Neural progenitor cell (in vitro differentiated cells): Measurements from ENCODE around the gene CCDC134. TPM values are rescaled to one million over a fixed set of nuclear protein-coding genes. Genes with fewer than 3 reads are reported as not detected.
A peak's percentile ranks its signal among the peaks of the same experiment; 100 is the strongest.

ENCODE experiments used
- DNase-seq: peaks from one replicate; pipeline ENCODE4 v3.0.0-alpha.2; 2016; ENCODE audit warnings: low spot score
- H2AFZ ChIP-seq: fragments of 200-600 bp; sonication (generic); replicated peaks from 2 replicates; pipeline ENCODE4 v1.6.1; 2016; ENCODE audit warnings: antibody characterized with exemption
- H3F3A ChIP-seq: fragments of 200-600 bp; sonication (generic); 2 replicates; pipeline ENCODE4 v1.6.1; 2016; ENCODE audit warnings: antibody characterized with exemption, low read depth
- H3K27ac ChIP-seq: fragments of 200-600 bp; sonication (generic); 2 replicates; pipeline ENCODE4 v1.5.1; 2016; ENCODE audit warnings: mild to moderate bottlenecking
- H3K27me3 ChIP-seq: fragments of 200-600 bp; sonication (generic); 2 replicates; pipeline ENCODE4 v1.6.1; 2016; ENCODE audit warnings: mild to moderate bottlenecking, moderate library complexity
- H3K36me3 ChIP-seq: fragments of 200-600 bp; sonication (generic); 2 replicates; pipeline ENCODE4 v1.5.1; 2016
- H3K4me1 ChIP-seq: fragments of 200-600 bp; sonication (generic); 2 replicates; pipeline ENCODE4 v1.6.1; 2016; ENCODE audit warnings: mixed run types
- H3K4me2 ChIP-seq: fragments of 200-600 bp; sonication (generic); 2 replicates; pipeline ENCODE4 v1.6.1; 2016
- H3K4me3 ChIP-seq: fragments of 200-600 bp; sonication (generic); 2 replicates; pipeline ENCODE4 v1.5.1; 2016
- H3K79me2 ChIP-seq: fragments of 200-600 bp; sonication (generic); 2 replicates; pipeline ENCODE4 v1.6.1; 2016; ENCODE audit warnings: low read depth
- H3K9ac ChIP-seq: fragments of 200-600 bp; sonication (generic); 2 replicates; pipeline ENCODE4 v1.6.1; 2016
- H3K9me3 ChIP-seq: fragments of 200-600 bp; sonication (generic); 2 replicates; pipeline ENCODE4 v1.5.1; 2016; ENCODE audit warnings: low read depth
- H4K20me1 ChIP-seq: fragments of 200-600 bp; sonication (generic); 2 replicates; pipeline ENCODE4 v1.6.1; 2016; ENCODE audit warnings: low read depth
- H3K27ac Mint-ChIP-seq: 3 replicates; pipeline ENCODE4 v1.8.0; 2021; ENCODE audit warnings: mixed read lengths
- H3K27me3 Mint-ChIP-seq: 2 replicates; pipeline ENCODE4 v1.8.0; 2022; ENCODE audit warnings: low read depth, mild to moderate bottlenecking, inconsistent platforms, moderate library complexity, mixed read lengths; ENCODE audit not compliant: insufficient read depth
- H3K36me3 Mint-ChIP-seq: 3 replicates; pipeline ENCODE4 v1.8.0; 2021; ENCODE audit warnings: mixed read lengths
- H3K4me1 Mint-ChIP-seq: 3 replicates; pipeline ENCODE4 v1.8.0; 2021; ENCODE audit warnings: mixed read lengths
- H3K4me3 Mint-ChIP-seq: 3 replicates; pipeline ENCODE4 v1.8.0; 2021; ENCODE audit warnings: mild to moderate bottlenecking, moderate library complexity, mixed read lengths
- H3K9me3 Mint-ChIP-seq: 3 replicates; pipeline ENCODE4 v1.8.0; 2020; ENCODE audit warnings: mixed read lengths
- CTCF ChIP-seq: fragments of 200-600 bp; sonication (generic); IDR thresholded peaks from 2 replicates; pipeline ENCODE4 v1.5.1; 2017; ENCODE audit warnings: antibody characterized with exemption, mild to moderate bottlenecking
- EZH2 ChIP-seq: fragments of 200-600 bp; sonication (generic); IDR thresholded peaks from 2 replicates; pipeline ENCODE4 v1.6.1; 2017; ENCODE audit warnings: antibody characterized with exemption, mild to moderate bottlenecking, moderate library complexity
- EZH2phosphoT487 ChIP-seq: fragments of 200-600 bp; sonication (generic); IDR thresholded peaks from 2 replicates; pipeline ENCODE4 v1.6.1; 2017; ENCODE audit warnings: antibody characterized with exemption
- total RNA-seq: library from RNA; depleted of rRNA; stranded (reverse); fragments of >200 nt; gene quantifications from 2 replicates; pipeline ENCODE4 v1.2.3, GENCODE V29; 2015; ENCODE audit warnings: low replicate concordance

Gene CCDC134
- total RNA-seq, 1 donor from 2014 or later, result 8.8 TPM

GRCh38 chr22:41844513-41844912 lies 44.0 kb downstream of the CCDC134 start:
- Mint-ChIP-seq H3K9me3 (no peaks in the 10 kb centered on the region), H3K27me3 (peaks cover 2% of the 10 kb centered on the region), H3K36me3 (peaks cover 41% of the 10 kb centered on the region), H3K27ac (no peak overlapping the region), H3K4me3 (no peak overlapping the region), H3K4me1 (peaks cover 42% of the 10 kb centered on the region)
- Histone ChIP-seq H3K9me3 (no peaks in the 10 kb centered on the region), H3K4me2 (peak overlapping the region; percentile 0), H3F3A (peaks cover 33% of the 10 kb centered on the region), H3K79me2 (peaks cover 100% of the 10 kb centered on the region), H3K36me3 (no peaks in the 10 kb centered on the region), H2AFZ (no peak overlapping the region), H3K4me3 (no peak overlapping the region), H3K9ac (no peak overlapping the region), H4K20me1 (peaks cover 97% of the 10 kb centered on the region), H3K27me3 (no peaks in the 10 kb centered on the region), H3K27ac (peak overlapping the region; percentile 84), H3K4me1 (peaks cover 34% of the 10 kb centered on the region)
- DNase-seq, result no peak
- TF ChIP-seq EZH2phosphoT487, result no peak
- TF ChIP-seq EZH2, result no peak
- TF ChIP-seq CTCF, result no peak

- H3K36me3 ChIP-seq, result no peaks in the 10 kb centered on the region
- DNase-seq, result peak; percentile 27
- H3K4me1 ChIP-seq, result peaks cover 29% of the 10 kb centered on the region
- TF ChIP-seq CTCF, result no peak
- no peak for TF ChIP-seq EZH2
- TF ChIP-seq EZH2phosphoT487, result no peak
- no peak overlapping the region for H2AFZ ChIP-seq
- H3K27me3 Mint-ChIP-seq, result peaks cover 2% of the 10 kb centered on the region
- peaks cover 100% of the 10 kb centered on the region for H3K79me2 ChIP-seq
- peaks cover 95% of the 10 kb centered on the region for H4K20me1 ChIP-seq
- peak overlapping the region; percentile 51 for H3K4me2 ChIP-seq
- H3K36me3 Mint-ChIP-seq, result peaks cover 36% of the 10 kb centered on the region
- H3K27ac ChIP-seq, result peak overlapping the region; percentile 84
- H3K4me3 Mint-ChIP-seq, result peak overlapping the region; percentile 0
- H3K27me3 ChIP-seq, result no peaks in the 10 kb centered on the region
- no peaks in the 10 kb centered on the region for H3K9me3 ChIP-seq
- H3F3A ChIP-seq, result peaks cover 34% of the 10 kb centered on the region
- no peak overlapping the region for H3K9ac ChIP-seq
- peak overlapping the region; percentile 47 for H3K27ac Mint-ChIP-seq
- peaks cover 37% of the 10 kb centered on the region for H3K4me1 Mint-ChIP-seq
- H3K4me3 ChIP-seq, result no peak overlapping the region
- H3K9me3 Mint-ChIP-seq, result no peaks in the 10 kb centered on the region
Observed at GRCh38 chr22:41845380-41846267, 45.1 kb downstream of the CCDC134 start.

DNA sequence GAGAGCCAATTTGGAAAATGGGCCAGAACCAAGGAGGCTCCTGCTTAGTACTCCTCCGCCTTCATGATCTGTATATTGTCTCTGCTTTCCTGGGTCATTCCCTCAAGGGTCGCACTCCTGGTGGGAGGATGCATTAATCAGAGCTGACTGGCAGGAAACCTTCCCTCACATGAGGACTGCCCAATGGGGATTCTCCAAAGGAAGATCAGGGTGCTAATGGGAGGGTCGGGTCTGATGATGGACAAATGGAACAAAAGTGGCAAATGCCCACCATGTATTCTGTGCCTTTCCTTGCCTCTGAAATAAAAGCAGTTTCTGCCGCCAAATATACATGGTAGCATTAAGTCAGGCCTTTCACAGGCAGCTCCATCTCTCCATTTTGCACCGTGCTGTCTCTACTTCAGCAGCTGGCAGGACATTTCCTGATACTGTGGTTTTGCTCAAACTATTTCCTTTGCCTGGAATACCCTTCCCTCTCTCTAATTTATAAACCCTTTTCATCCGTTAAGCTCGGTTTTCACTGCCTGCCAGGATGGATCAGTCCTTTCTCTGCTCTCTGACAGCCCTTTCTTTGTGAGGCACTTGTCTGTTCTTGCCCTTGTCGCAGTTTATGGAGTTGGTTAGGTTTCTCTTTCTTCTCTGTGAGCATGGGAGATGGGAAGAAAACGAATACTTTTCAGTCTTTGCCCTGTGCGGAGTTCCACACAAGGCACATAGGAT lies 45.9 kb downstream of the CCDC134 start:
- Mint-ChIP-seq H3K4me3 (no peak overlapping the region), H3K9me3 (no peaks in the 10 kb centered on the region), H3K27ac (peak overlapping the region; percentile 47), H3K36me3 (peaks cover 31% of the 10 kb centered on the region), H3K4me1 (peaks cover 36% of the 10 kb centered on the region), H3K27me3 (peaks cover 2% of the 10 kb centered on the region)
- Histone ChIP-seq H4K20me1 (peaks cover 95% of the 10 kb centered on the region), H3K4me1 (peaks cover 29% of the 10 kb centered on the region), H3K79me2 (peaks cover 100% of the 10 kb centered on the region), H2AFZ (no peak overlapping the region), H3K27ac (peak overlapping the region; percentile 84), H3K4me2 (peak overlapping the region; percentile 51), H3K9ac (no peak overlapping the region), H3K36me3 (no peaks in the 10 kb centered on the region), H3K27me3 (no peaks in the 10 kb centered on the region), H3F3A (peaks cover 30% of the 10 kb centered on the region), H3K4me3 (no peak overlapping the region), H3K9me3 (no peaks in the 10 kb centered on the region)
- DNase-seq, result no peak
- no peak for TF ChIP-seq EZH2
